ENCODE data around the gene CNIH1. TPM values are rescaled to one million over a fixed set of nuclear protein-coding genes. Genes with fewer than 3 reads are reported as not detected.

CNIH1 gene
- total and polyA plus RNA-seq, 2 experiments from 2014 or later: 87.2 to 87.3 TPM

- H3K27ac ChIP-seq: no peak overlapping the region
- H3K27me3 ChIP-seq: no peaks in the 10 kb centered on the region
- no peak overlapping the region for H3K4me3 ChIP-seq
- peak in 1 of 2 donors; percentile 69 for DNase-seq (ENCODE audit: low read depth in 1 of 2, low spot score in 1 of 2)
- H3K36me3 ChIP-seq: no peaks in the 10 kb centered on the region
- H3K4me1 ChIP-seq (ENCODE audit: low read depth): peaks cover 3% of the 10 kb centered on the region
- TF ChIP-seq, protein P1, sequence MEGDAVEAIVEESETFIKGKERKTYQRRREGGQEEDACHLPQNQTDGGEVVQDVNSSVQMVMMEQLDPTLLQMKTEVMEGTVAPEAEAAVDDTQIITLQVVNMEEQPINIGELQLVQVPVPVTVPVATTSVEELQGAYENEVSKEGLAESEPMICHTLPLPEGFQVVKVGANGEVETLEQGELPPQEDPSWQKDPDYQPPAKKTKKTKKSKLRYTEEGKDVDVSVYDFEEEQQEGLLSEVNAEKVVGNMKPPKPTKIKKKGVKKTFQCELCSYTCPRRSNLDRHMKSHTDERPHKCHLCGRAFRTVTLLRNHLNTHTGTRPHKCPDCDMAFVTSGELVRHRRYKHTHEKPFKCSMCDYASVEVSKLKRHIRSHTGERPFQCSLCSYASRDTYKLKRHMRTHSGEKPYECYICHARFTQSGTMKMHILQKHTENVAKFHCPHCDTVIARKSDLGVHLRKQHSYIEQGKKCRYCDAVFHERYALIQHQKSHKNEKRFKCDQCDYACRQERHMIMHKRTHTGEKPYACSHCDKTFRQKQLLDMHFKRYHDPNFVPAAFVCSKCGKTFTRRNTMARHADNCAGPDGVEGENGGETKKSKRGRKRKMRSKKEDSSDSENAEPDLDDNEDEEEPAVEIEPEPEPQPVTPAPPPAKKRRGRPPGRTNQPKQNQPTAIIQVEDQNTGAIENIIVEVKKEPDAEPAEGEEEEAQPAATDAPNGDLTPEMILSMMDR (IDR thresholded peaks at IDR 0.05; ENCODE audit: low read depth, low read length): no peak
- no peaks in the 10 kb centered on the region for H3K9me3 ChIP-seq (ENCODE audit: low read depth)
These were observed 66.9 kb downstream of the CNIH1 start for GRCh38 chr14:54374117-54374884.

Other genes starting within 250 kb of the CNIH1 start
- gene CDKN3, start 44.4 kb downstream of the CNIH1 start, total RNA-seq: 13.9 and 43.9 TPM in 2 replicates
- gene CDKN3, start 44.4 kb downstream of the CNIH1 start, polyA plus RNA-seq: 19.6 and 128 TPM in 2 replicates
- 26.7 and 60.3 TPM in 2 replicates for gene GMFB, start 47.6 kb upstream of the CNIH1 start, total RNA-seq
- gene GMFB, start 47.6 kb upstream of the CNIH1 start, polyA plus RNA-seq: 38.1 and 45.0 TPM in 2 replicates
- 8.4 and 12.4 TPM in 2 replicates for gene CGRRF1, start 68.5 kb upstream of the CNIH1 start, total RNA-seq
- gene CGRRF1, start 68.5 kb upstream of the CNIH1 start, polyA plus RNA-seq: 22.9 and 40.6 TPM in 2 replicates
- 26.6 and 60.4 TPM in 2 replicates for gene SAMD4A, start 125.8 kb upstream of the CNIH1 start, total RNA-seq
- 14.4 and 28.6 TPM in 2 replicates for gene SAMD4A, start 125.8 kb upstream of the CNIH1 start, polyA plus RNA-seq